Ishikawa (cell line): ENCODE data around the gene ANO3.

Experiments used
- CEBPB ChIP-seq: IDR thresholded peaks from 2 replicates; pipeline ENCODE4 v1.6.1; 2012
- CREB1 ChIP-seq: IDR thresholded peaks from 2 replicates; pipeline ENCODE4 v1.6.1; 2012; ENCODE audit warnings: low read depth
- EGR1 ChIP-seq: IDR thresholded peaks from 2 replicates; pipeline ENCODE4 v1.6.1; 2012
- EP300 ChIP-seq: IDR thresholded peaks from 2 replicates; pipeline ENCODE4 v1.6.1; 2012; ENCODE audit warnings: borderline replicate concordance
- FOXM1 ChIP-seq: IDR thresholded peaks from 2 replicates; pipeline ENCODE4 v1.6.1; 2012; ENCODE audit warnings: low read depth, borderline replicate concordance
- MAX ChIP-seq: IDR thresholded peaks from 2 replicates; pipeline ENCODE4 v1.6.1; 2012
- NFIC ChIP-seq: IDR thresholded peaks from 2 replicates; pipeline ENCODE4 v1.6.1; 2012
- RAD21 ChIP-seq: IDR thresholded peaks from 2 replicates; pipeline ENCODE4 v1.6.1; 2012; ENCODE audit warnings: low read depth
- REST ChIP-seq: IDR thresholded peaks from 2 replicates; pipeline ENCODE4 v1.6.1; 2012; ENCODE audit warnings: low read depth, mild to moderate bottlenecking
- TAF1 ChIP-seq: IDR thresholded peaks from 2 replicates; pipeline ENCODE4 v1.6.1; 2012; ENCODE audit warnings: low read depth, mild to moderate bottlenecking
- TCF12 ChIP-seq: IDR thresholded peaks from 2 replicates; pipeline ENCODE4 v1.6.1; 2012; ENCODE audit warnings: low read depth
- TEAD4 ChIP-seq: IDR thresholded peaks from 2 replicates; pipeline ENCODE4 v1.6.1; 2012
- USF1 ChIP-seq: IDR thresholded peaks from 2 replicates; pipeline ENCODE4 v1.6.1; 2012
- YY1 ChIP-seq: IDR thresholded peaks from 2 replicates; pipeline ENCODE4 v1.6.1; 2012; ENCODE audit warnings: low read depth
- ZBTB7A ChIP-seq: IDR thresholded peaks from 2 replicates; pipeline ENCODE4 v1.6.1; 2012; ENCODE audit warnings: low read depth

Gene ANO3

GRCh38 chr11:26326793-26327400 is 5.0 kb upstream of the ANO3 start:
- TF ChIP-seq NFIC (no peak), TCF12 (no peak), EGR1 (no peak), TEAD4 (no peak), CEBPB (no peak), EP300 (no peak)

- TF ChIP-seq EGR1 (no peak), FOXM1 (no peak), REST (no peak), TEAD4 (no peak), EP300 (no peak), RAD21 (no peak), MAX (no peak), CREB1 (no peak), TCF12 (no peak), NFIC (no peak), ZBTB7A (no peak), YY1 (no peak), CEBPB (no peak), TAF1 (no peak), USF1 (no peak)
Observed at GRCh38 chr11:26329206-26329605, 2.7 kb upstream of the ANO3 start.

GRCh38 chr11:26330262-26330661 is 1.7 kb upstream of the ANO3 start:
- TF ChIP-seq EGR1 (no peak), MAX (no peak), CEBPB (no peak), USF1 (no peak), TCF12 (no peak), CREB1 (no peak), RAD21 (no peak), YY1 (no peak)

- TF ChIP-seq NFIC (no peak), CEBPB (no peak), YY1 (no peak), TEAD4 (no peak), TCF12 (no peak), USF1 (no peak)
Observed at GRCh38 chr11:26332572-26332915, 614 bp downstream of the ANO3 start.

- TF ChIP-seq YY1 (no peak), CEBPB (no peak), CREB1 (no peak), TEAD4 (no peak), USF1 (no peak), RAD21 (no peak), ZBTB7A (no peak), EP300 (no peak), EGR1 (no peak), FOXM1 (no peak), TAF1 (no peak), REST (no peak), MAX (no peak), NFIC (no peak), TCF12 (no peak)
Observed at GRCh38 chr11:26333906-26334305, 2.0 kb downstream of the ANO3 start.
